Endothelial cell of umbilical vein (primary cell): ENCODE results near the gene VSIG10L. TPM values are rescaled to one million over a fixed set of nuclear protein-coding genes. Genes with fewer than 3 reads are reported as not detected.

Source experiments
- BruUV-seq: library from RNA; stranded (reverse); fragments of 400-500 nt; replicated peaks from 2 replicates; lab custom pipeline; 2021; lab: Mats Ljungman, UMichigan
- CTCF ChIA-PET: fragments of 300-600, 350-600 bp; sonication (Branson Sonifier 250); formaldehyde crosslinking; loops from one replicate; lab custom pipeline; 2021; ENCODE audit warnings: antibody characterized with exemption, inconsistent platforms; lab: Charles Lee
- POLR2A ChIA-PET: fragments of 300-600, 350-600 bp; sonication (Branson Sonifier 250); formaldehyde crosslinking; loops from one replicate; lab custom pipeline; 2021; ENCODE audit warnings: antibody characterized with exemption, inconsistent platforms; lab: Charles Lee
- DNase-seq: peaks from one replicate; pipeline ENCODE4 v3.0.0-alpha.2; 2011; ENCODE audit warnings: low read depth, low spot score
- FAIRE-seq: peaks from 2 replicates; lab custom pipeline; 2011; peaks lifted over from hg19 to GRCh38; lab: Jason Lieb, UNC
- H2AFZ ChIP-seq: 2 replicates; pipeline ENCODE4 v1.6.0; 2012; ENCODE audit warnings: low read depth, low read length, control low read depth, inconsistent platforms
- H3K27ac ChIP-seq: 2 replicates; pipeline ENCODE4 v1.5.1; 2011; ENCODE audit warnings: low read depth, mild to moderate bottlenecking, control low read depth, low read length, moderate library complexity; ENCODE audit not compliant: insufficient read depth
- H3K27me3 ChIP-seq, 2 experiments: 2 replicates each; pipeline versions ENCODE4 v1.6.0 to v1.6.1; 2011; ENCODE audit warnings: low read length in 2 of 2, mixed read lengths in 1 of 2; ENCODE audit not compliant: control insufficient read depth in 2 of 2, insufficient read depth in 2 of 2
- H3K36me3 ChIP-seq, 2 experiments: 2 replicates in 1 of 2; 3 replicates in 1 of 2; pipeline ENCODE4 v1.5.1; 2011; ENCODE audit warnings: low read length in 2 of 2, mild to moderate bottlenecking in 1 of 2, moderate library complexity in 1 of 2; ENCODE audit not compliant: control insufficient read depth in 2 of 2, insufficient read depth in 2 of 2; ENCODE audit errors: extremely low read depth in 1 of 2
- H3K4me1 ChIP-seq: 3 replicates; pipeline ENCODE4 v1.5.1; 2011; ENCODE audit warnings: mild to moderate bottlenecking, low read length; ENCODE audit not compliant: control insufficient read depth, insufficient read depth; ENCODE audit errors: extremely low read depth
- H3K4me2 ChIP-seq: 2 replicates; pipeline ENCODE4 v1.6.1; 2011; ENCODE audit warnings: low read length, control low read depth, mixed read lengths; ENCODE audit not compliant: insufficient read depth
- H3K4me3 ChIP-seq, 3 experiments: fragments of 200-600 bp in 1 of 3; sonication (generic), shearing (Covaris generic) in 1 of 3; replicated peaks in 1 of 3; 2 replicates each; pipeline ENCODE4 v1.5.1; 2011 to 2016; ENCODE audit warnings: control low read depth in 3 of 3, low read length in 3 of 3, mild to moderate bottlenecking in 2 of 3, inconsistent platforms in 1 of 3, low read depth in 1 of 3, moderate library complexity in 1 of 3; ENCODE audit not compliant: insufficient read depth in 1 of 3
- H3K79me2 ChIP-seq: 2 replicates; pipeline ENCODE4 v1.6.0; 2012; ENCODE audit warnings: low read length, inconsistent platforms; ENCODE audit not compliant: control insufficient read depth, insufficient read depth
- H3K9ac ChIP-seq: replicated peaks from 2 replicates; pipeline ENCODE3; 2011; ENCODE audit warnings: low read length, control low read depth; ENCODE audit not compliant: insufficient read depth; ENCODE audit errors: extremely low read depth
- H3K9me1 ChIP-seq: replicated peaks from 3 replicates; pipeline ENCODE4 v1.6.0; 2011; ENCODE audit warnings: mild to moderate bottlenecking, low read length; ENCODE audit not compliant: control insufficient read depth, insufficient read depth; ENCODE audit errors: extremely low read depth
- H3K9me3 ChIP-seq: replicated peaks from 2 replicates; pipeline ENCODE4 v1.5.1; 2012; ENCODE audit warnings: low read length, inconsistent platforms; ENCODE audit not compliant: control insufficient read depth, insufficient read depth
- H4K20me1 ChIP-seq: replicated peaks from 2 replicates; pipeline ENCODE3; 2011; ENCODE audit warnings: mild to moderate bottlenecking, low read length; ENCODE audit not compliant: control insufficient read depth, insufficient read depth; ENCODE audit errors: extremely low read depth
- EZH2 ChIP-seq: IDR thresholded peaks from 2 replicates; pipeline ENCODE4 v1.6.1; 2012; ENCODE audit warnings: borderline replicate concordance, low read depth, mild to moderate bottlenecking, moderate library complexity, low read length, inconsistent platforms; ENCODE audit not compliant: severe bottlenecking
- FOS ChIP-seq: IDR thresholded peaks from 2 replicates; pipeline ENCODE4 v1.6.1; 2011; ENCODE audit warnings: mild to moderate bottlenecking, low read length, moderate library complexity, borderline replicate concordance; ENCODE audit not compliant: insufficient read depth
- GATA2 ChIP-seq: IDR thresholded peaks from 2 replicates; pipeline ENCODE4 v1.7.0; 2011; ENCODE audit warnings: low read depth, mild to moderate bottlenecking, moderate library complexity, mixed read lengths, low read length; ENCODE audit not compliant: insufficient read length, insufficient read depth
- JUN ChIP-seq: IDR thresholded peaks from 2 replicates; pipeline ENCODE4 v1.6.1; 2011; ENCODE audit warnings: borderline replicate concordance, low read depth; ENCODE audit not compliant: insufficient read length, insufficient read depth
- MYC ChIP-seq: IDR thresholded peaks from one replicate; pipeline ENCODE4 v1.6.1; 2011; ENCODE audit warnings: mild to moderate bottlenecking, low read depth, low read length
- POLR2A ChIP-seq: IDR thresholded peaks from 2 replicates; pipeline ENCODE4 v1.6.1; 2012; ENCODE audit warnings: low read depth, mild to moderate bottlenecking, control low read depth, low read length
- POLR2AphosphoS5 ChIP-seq: IDR thresholded peaks from 2 replicates; pipeline ENCODE4 v1.6.1; 2012; ENCODE audit warnings: low read depth, mild to moderate bottlenecking, control low read depth, low read length, moderate library complexity; ENCODE audit not compliant: insufficient read depth
- dilution Hi-C: fragments of 300-500 bp; cut with MboI; formaldehyde crosslinking; loops from one replicate; pipeline ENCODE4 v1.15.0; 2019; ENCODE audit warnings: low sequenced_read_pairs; ENCODE audit not compliant: extremely low pct_ligation_motif_present
- intact Hi-C: fragments of 100-400 bp; cut with micrococcal nuclease; formaldehyde crosslinking; loops from one replicate; pipeline ENCODE4 v1.10.0; 2022
- polyA plus RNA-seq, 4 experiments: library from polyadenylated mRNA; depleted of rRNA in 3 of 4; stranded (reverse) in 3 of 4; unstranded in 1 of 4; fragments of >200 nt; gene quantifications; 2 replicates each; pipeline versions ENCODE4 v1.2.1 to v1.2.3, GENCODE V29; 2011 to 2012; ENCODE audit warnings: missing spikeins in 1 of 4
- total RNA-seq: library from RNA; stranded (reverse); gene quantifications from 2 replicates; pipeline ENCODE4 v1.2.3, GENCODE V29; 2021
- TF ChIP-seq, protein P1 (sequence below): IDR thresholded peaks from 2 replicates; pipeline ENCODE4 v1.6.1; 2011; ENCODE audit not compliant: insufficient read depth, insufficient read length
- TF ChIP-seq, protein P2 (sequence below), 2 donors: IDR thresholded peaks; 1 replicate in 1 of 2; 2 replicates in 1 of 2; pipeline ENCODE4 v1.5.1; 2011; ENCODE audit warnings: low read length in 2 of 2, mild to moderate bottlenecking in 2 of 2, moderate library complexity in 2 of 2, control low read depth in 1 of 2, inconsistent platforms in 1 of 2, low read depth in 1 of 2; ENCODE audit not compliant: insufficient read depth in 1 of 2; ENCODE audit errors: extremely low read depth in 1 of 2

Gene VSIG10L
- total and polyA plus RNA-seq, 2 donors (not counting 3 experiments of a cell fraction or from before 2014, with no cell fraction given): 0.62 to 0.77 TPM

DNA sequence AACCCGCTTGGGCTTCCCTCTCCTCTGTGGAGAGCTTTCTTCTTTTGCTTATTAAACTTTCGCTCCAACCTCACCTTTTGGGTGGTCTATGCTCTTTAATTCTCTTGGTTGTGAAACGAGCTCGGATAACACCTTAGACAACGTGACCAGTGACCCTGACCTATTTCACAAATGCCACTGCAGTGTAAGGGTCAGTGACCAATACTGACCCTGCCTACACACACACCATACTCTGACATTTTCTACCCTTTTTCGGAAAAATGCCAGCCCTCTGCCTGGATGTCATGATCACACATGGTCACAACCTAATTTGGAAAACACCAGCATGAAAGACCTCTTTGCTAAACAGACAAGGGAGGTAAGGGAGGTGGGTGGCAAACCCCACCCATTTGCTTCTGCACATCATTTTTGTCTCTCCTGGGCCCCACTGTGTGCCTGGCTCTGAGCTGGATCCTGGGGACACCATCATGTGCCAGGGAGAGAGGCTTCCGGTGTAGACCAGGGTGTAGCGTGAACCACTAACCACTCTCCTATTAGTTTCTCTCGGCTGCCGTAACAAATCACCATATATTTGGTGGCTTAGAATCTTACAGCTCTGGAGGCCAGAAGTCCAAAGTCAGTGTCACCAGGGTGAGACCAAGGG lies 14.3 kb upstream of the VSIG10L start:
- no peaks in the 10 kb centered on the region for H4K20me1 ChIP-seq
- H3K9ac ChIP-seq: no peak overlapping the region
- TF ChIP-seq GATA2: no peak
- no peak for TF ChIP-seq MYC
- no peak for TF ChIP-seq FOS
- no peak for TF ChIP-seq POLR2A
- no peak for TF ChIP-seq JUN
- no peak for TF ChIP-seq POLR2AphosphoS5
- TF ChIP-seq, protein P1, sequence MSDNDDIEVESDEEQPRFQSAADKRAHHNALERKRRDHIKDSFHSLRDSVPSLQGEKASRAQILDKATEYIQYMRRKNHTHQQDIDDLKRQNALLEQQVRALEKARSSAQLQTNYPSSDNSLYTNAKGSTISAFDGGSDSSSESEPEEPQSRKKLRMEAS: no peak
- no peak for TF ChIP-seq EZH2
- TF ChIP-seq, protein P2, sequence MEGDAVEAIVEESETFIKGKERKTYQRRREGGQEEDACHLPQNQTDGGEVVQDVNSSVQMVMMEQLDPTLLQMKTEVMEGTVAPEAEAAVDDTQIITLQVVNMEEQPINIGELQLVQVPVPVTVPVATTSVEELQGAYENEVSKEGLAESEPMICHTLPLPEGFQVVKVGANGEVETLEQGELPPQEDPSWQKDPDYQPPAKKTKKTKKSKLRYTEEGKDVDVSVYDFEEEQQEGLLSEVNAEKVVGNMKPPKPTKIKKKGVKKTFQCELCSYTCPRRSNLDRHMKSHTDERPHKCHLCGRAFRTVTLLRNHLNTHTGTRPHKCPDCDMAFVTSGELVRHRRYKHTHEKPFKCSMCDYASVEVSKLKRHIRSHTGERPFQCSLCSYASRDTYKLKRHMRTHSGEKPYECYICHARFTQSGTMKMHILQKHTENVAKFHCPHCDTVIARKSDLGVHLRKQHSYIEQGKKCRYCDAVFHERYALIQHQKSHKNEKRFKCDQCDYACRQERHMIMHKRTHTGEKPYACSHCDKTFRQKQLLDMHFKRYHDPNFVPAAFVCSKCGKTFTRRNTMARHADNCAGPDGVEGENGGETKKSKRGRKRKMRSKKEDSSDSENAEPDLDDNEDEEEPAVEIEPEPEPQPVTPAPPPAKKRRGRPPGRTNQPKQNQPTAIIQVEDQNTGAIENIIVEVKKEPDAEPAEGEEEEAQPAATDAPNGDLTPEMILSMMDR (IDR thresholded peaks at IDR 0.05; ENCODE audit: extremely low read depth in 1 of 2, insufficient read depth in 1 of 2, low read depth in 1 of 2, low read length in 2 of 2): no peak
- no TSS peak for BruUV-seq
- DNase-seq: no peak
- dilution Hi-C loops: no loop called here
- no peak overlapping the region for H3K4me2 ChIP-seq
- no peak overlapping the region for H3K4me3 ChIP-seq
- H3K9me3 ChIP-seq: no peaks in the 10 kb centered on the region
- no peaks in the 10 kb centered on the region for H3K27me3 ChIP-seq
- no peaks in the 10 kb centered on the region for H3K79me2 ChIP-seq
- FAIRE-seq: no peak
- POLR2A ChIA-PET: no interaction called here
- H3K27ac ChIP-seq: no peak overlapping the region
- H3K4me1 ChIP-seq: no peaks in the 10 kb centered on the region
- no peaks in the 10 kb centered on the region for H3K36me3 ChIP-seq
- CTCF ChIA-PET: interaction anchor here (1.3 to 1.7 kb wide), 2 partner anchors 11 to 17 kb away, joined by 4 read pairs; no protein-coding TSS in a partner anchor
- no peak overlapping the region for H2AFZ ChIP-seq
- no peaks in the 10 kb centered on the region for H3K9me1 ChIP-seq
- intact Hi-C loops: no loop called here
